GM12878 (cell line): ENCODE measurements around the gene TCF25. TPM values are rescaled to one million over a fixed set of nuclear protein-coding genes. Genes with fewer than 3 reads are reported as not detected.

Experiments used
- ATAC-seq: fragments of 200-7000 bp; cut with Tn5 transposase; 3 replicates; pipeline ENCODE4 v1.9.1; 2020; ENCODE audit warnings: mild to moderate bottlenecking, moderate library complexity
- BruUV-seq: library from RNA; stranded (reverse); fragments of 400-500 nt; replicated peaks from 2 replicates; lab custom pipeline; 2021; lab: Mats Ljungman, UMichigan
- CTCF ChIA-PET: fragments of 300-600 bp; sonication (Branson Sonifier 250); formaldehyde crosslinking; extraction: SDS; loops from one replicate; lab custom pipeline; 2021; ENCODE audit warnings: inconsistent platforms; lab: Yijun Ruan, JAX
- POLR2A ChIA-PET: fragments of 350-600 bp; formaldehyde crosslinking; extraction: SDS; loops from one replicate; lab custom pipeline; 2021; ENCODE audit warnings: inconsistent platforms; lab: Charles Lee
- RAD21 ChIA-PET: fragments of 300-600 bp; sonication (Branson Sonifier 250); formaldehyde crosslinking; loops from one replicate; lab custom pipeline; 2023; ENCODE audit warnings: antibody characterized with exemption; ENCODE audit not compliant: unreplicated experiment; lab: Charles Lee
- SMC1A ChIA-PET: fragments of 300-600 bp; sonication (Branson Sonifier 250); formaldehyde crosslinking; loops from one replicate; lab custom pipeline; 2023; ENCODE audit not compliant: unreplicated experiment, uncharacterized antibody; lab: Charles Lee
- DNase-seq: peaks from one replicate; pipeline ENCODE4 v3.0.0-alpha.2; 2011; ENCODE audit warnings: low read depth, low spot score
- FAIRE-seq: peaks from 3 replicates; lab custom pipeline; 2011; peaks lifted over from hg19 to GRCh38; lab: Jason Lieb, UNC
- H2AFZ ChIP-seq: 2 replicates; pipeline ENCODE4 v1.6.0; 2011; ENCODE audit warnings: low read depth, low read length, control low read depth; ENCODE audit not compliant: control insufficient read depth
- H3K27ac ChIP-seq: 2 replicates; pipeline ENCODE4 v1.5.1; 2011; ENCODE audit warnings: control low read depth; ENCODE audit not compliant: control insufficient read depth, insufficient read depth
- H3K27me3 ChIP-seq, 2 experiments: replicated peaks in 1 of 2; 2 replicates each; pipeline versions ENCODE4 v1.6.0 to v1.6.1; 2011; ENCODE audit warnings: low read length in 1 of 2; ENCODE audit not compliant: control insufficient read depth in 2 of 2, insufficient read depth in 2 of 2
- H3K36me3 ChIP-seq, 2 experiments: 2 replicates each; pipeline ENCODE4 v1.5.1; 2011; ENCODE audit warnings: low read length in 1 of 2; ENCODE audit not compliant: control insufficient read depth in 2 of 2, insufficient read depth in 2 of 2
- H3K4me1 ChIP-seq: 2 replicates; pipeline ENCODE4 v1.6.1; 2011; ENCODE audit warnings: mild to moderate bottlenecking, low read length, moderate library complexity, mixed read lengths; ENCODE audit not compliant: control insufficient read depth, insufficient read depth
- H3K4me2 ChIP-seq: 2 replicates; pipeline ENCODE4 v1.6.0; 2011; ENCODE audit warnings: control low read depth; ENCODE audit not compliant: control insufficient read depth, insufficient read depth
- H3K4me3 ChIP-seq: fragments of 200-600 bp; sonication (generic); 2 replicates; pipeline ENCODE4 v1.5.1; 2016
- H3K79me2 ChIP-seq: 2 replicates; pipeline ENCODE4 v1.6.0; 2011; ENCODE audit warnings: low read length; ENCODE audit not compliant: control insufficient read depth, insufficient read depth
- H3K9ac ChIP-seq: 2 replicates; pipeline ENCODE4 v1.8.0; 2011; ENCODE audit warnings: low read length, control low read depth, mixed read lengths; ENCODE audit not compliant: control insufficient read depth, insufficient read depth
- H3K9me3 ChIP-seq: replicated peaks from 3 replicates; pipeline ENCODE4 v1.5.1; 2011; ENCODE audit warnings: mild to moderate bottlenecking, low read length; ENCODE audit not compliant: control insufficient read depth, insufficient read depth
- H4K20me1 ChIP-seq: 2 replicates; pipeline ENCODE4 v1.6.0; 2011; ENCODE audit not compliant: control insufficient read depth, insufficient read depth
- ATF3 ChIP-seq: IDR thresholded peaks from 2 replicates; pipeline ENCODE4 v1.6.1; 2011; ENCODE audit warnings: low read depth, mild to moderate bottlenecking, low read length, moderate library complexity, borderline replicate concordance; ENCODE audit errors: extremely low read depth
- CBFB ChIP-seq: IDR thresholded peaks from 2 replicates; pipeline ENCODE4 v1.6.1; 2016; ENCODE audit warnings: antibody characterized with exemption, low read depth
- E2F8 ChIP-seq: fragments of 450-650 bp; IDR thresholded peaks from 2 replicates; pipeline ENCODE4 v1.6.1; 2018; ENCODE audit warnings: mild to moderate bottlenecking, low read depth, moderate library complexity; ENCODE audit not compliant: partially characterized antibody
- EGR1 ChIP-seq, 2 experiments: IDR thresholded peaks; 1 replicate in 1 of 2; 2 replicates in 1 of 2; pipeline ENCODE4 v1.6.1; 2011 to 2012; ENCODE audit warnings: low read depth in 2 of 2, low read length in 2 of 2, borderline replicate concordance in 1 of 2, mild to moderate bottlenecking in 1 of 2, moderate library complexity in 1 of 2
- FOXM1 ChIP-seq: IDR thresholded peaks from 2 replicates; pipeline ENCODE4 v1.6.1; 2012; ENCODE audit warnings: low read depth, mild to moderate bottlenecking, inconsistent platforms, low read length, moderate library complexity
- MAX ChIP-seq: IDR thresholded peaks from 2 replicates; pipeline ENCODE4 v1.6.1; 2012; ENCODE audit warnings: low read depth, low read length, improper control_type of control experiment
- RBBP5 ChIP-seq: fragments of 200-600 bp; sonication (generic); conservative IDR thresholded peaks from 2 replicates; pipeline ENCODE4 v1.6.1; 2016
- SIN3A ChIP-seq: IDR thresholded peaks from 2 replicates; pipeline ENCODE4 v1.6.1; 2012; ENCODE audit warnings: low read depth, low read length, improper control_type of control experiment
- SUPT20H ChIP-seq: IDR thresholded peaks from 2 replicates; pipeline ENCODE4 v1.6.1; 2011; ENCODE audit warnings: low read depth, mild to moderate bottlenecking, low read length, moderate library complexity, borderline replicate concordance; ENCODE audit not compliant: control insufficient read depth
- ZNF622 ChIP-seq: fragments of 450-650 bp; IDR thresholded peaks from 2 replicates; pipeline ENCODE4 v1.6.1; 2017; ENCODE audit warnings: mild to moderate bottlenecking, inconsistent platforms
- whole genome bisulfite sequencing: methylation state at CpG from one replicate; pipeline ENCODE4 v1.1.6; 2016; ENCODE audit warnings: low lambda C conversion rate; ENCODE audit not compliant: insufficient replicate concordance, insufficient coverage; ENCODE audit errors: missing lambda C conversion rate; 5-methylcytosine and 5-hydroxymethylcytosine counted together
- in situ Hi-C: fragments of 300-500 bp; cut with MboI; formaldehyde crosslinking; loops from 9 replicates; pipeline ENCODE4 v1.14.3; 2018; ENCODE audit warnings: mixed read lengths
- intact Hi-C: fragments of 100-400 bp; cut with micrococcal nuclease; formaldehyde crosslinking; loops from one replicate; pipeline ENCODE4 v1.14.2; 2022; ENCODE audit not compliant: unreplicated experiment
- polyA plus RNA-seq, 11 experiments: library from polyadenylated mRNA; depleted of rRNA in 4 of 11; unstranded in 6 of 11; stranded (reverse) in 5 of 11; fragments of >200 nt; fragmentation: Nextera tagmentation in 4 of 11; fragmentation: Illumina TruSeq in 1 of 11; extraction: Ambion mirVana in 4 of 11; extraction: Trizol in 1 of 11; gene quantifications; 1 replicate in 1 of 11; 2 replicates in 10 of 11; pipeline versions ENCODE4 v1.2.1 to v1.2.3, GENCODE V29; 2011 to 2016; ENCODE audit warnings: inconsistent platforms in 2 of 11, missing spikeins in 2 of 11, low read depth in 1 of 11
- total RNA-seq, 4 experiments: library from RNA; depleted of rRNA in 3 of 4; stranded (reverse); fragments of >200 nt in 3 of 4; fragmentation: Illumina TruSeq in 1 of 4; extraction: Trizol in 1 of 4; gene quantifications; 2 replicates each; pipeline versions ENCODE4 v1.2.1 to v1.2.3, GENCODE V29; 2013 to 2021

Gene TCF25
- total and polyA plus RNA-seq, 10 of the 15 experiments (the other 5 are each of a cell fraction or from before 2014, with no cell fraction given): 8.4 to 130 (median 89.4) TPM

- TF ChIP-seq EGR1 (IDR thresholded peaks at IDR 0.05; ENCODE audit: borderline replicate concordance in 1 of 2, low read depth in 2 of 2, low read length in 2 of 2): no peak
Measured at GRCh38 chr16:89910717-89911354, 37.4 kb downstream of the TCF25 start (continued).

- POLR2A ChIA-PET: no interaction called here
- FAIRE-seq: no peak
Measured at GRCh38 chr16:89911375-89911774, 38.0 kb downstream of the TCF25 start.

More at GRCh38 chr16:89911375-89911774, 38.0 kb downstream of the TCF25 start:
- Histone ChIP-seq H3K4me2 (no peak overlapping the region), H3K79me2 (no peaks in the 10 kb centered on the region), H3K4me1 (no peaks in the 10 kb centered on the region), H3K9me3 (no peaks in the 10 kb centered on the region; the same call in 2 of the 3 replicates), H3K9ac (no peak overlapping the region), H4K20me1 (no peaks in the 10 kb centered on the region; the same call in 1 of the 2 replicates), H3K27ac (no peak overlapping the region), H3K27me3 (no peaks in the 10 kb centered on the region), H3K36me3 (peaks cover 10 to 12% of the 10 kb centered on the region in 2 experiments), H2AFZ (no peak overlapping the region), H3K4me3 (no peak overlapping the region)
- 98% methylated on average over 13 of the region's 14 CpGs for WGBS
- no peak for ATAC-seq
- DNase-seq: no peak
- BruUV-seq: no TSS peak
- ChIA-PET SMC1A (no interaction called here), CTCF (interaction anchor here (0.8 to 2.0 kb wide), 5 partner anchors 15 to 225 kb away, joined by 3 to 12 read pairs (median 5); partner anchors contain the start of gene CDK10), RAD21 (interaction anchor here (1.4 kb wide), 1 partner anchor 205 kb away, joined by 10 read pairs; no protein-coding TSS in a partner anchor)
- intact Hi-C loops (loop anchor here (10.0 kb wide), 1 partner anchor 207 kb away; the partner anchor contains the start of gene SPATA2L), in situ Hi-C loops (no loop called here)
- TF ChIP-seq ATF3 (no peak), RBBP5 (no peak), MAX (no peak), SUPT20H (no peak), SIN3A (no peak), FOXM1 (no peak), CBFB (no peak), ZNF622 (no peak), EGR1 (IDR thresholded peaks at IDR 0.05; ENCODE audit: borderline replicate concordance in 1 of 2, low read depth in 2 of 2, low read length in 2 of 2) (no peak), E2F8 (no peak)
